ENCODE measurements around the gene METTL21C.

Gene METTL21C

DNA sequence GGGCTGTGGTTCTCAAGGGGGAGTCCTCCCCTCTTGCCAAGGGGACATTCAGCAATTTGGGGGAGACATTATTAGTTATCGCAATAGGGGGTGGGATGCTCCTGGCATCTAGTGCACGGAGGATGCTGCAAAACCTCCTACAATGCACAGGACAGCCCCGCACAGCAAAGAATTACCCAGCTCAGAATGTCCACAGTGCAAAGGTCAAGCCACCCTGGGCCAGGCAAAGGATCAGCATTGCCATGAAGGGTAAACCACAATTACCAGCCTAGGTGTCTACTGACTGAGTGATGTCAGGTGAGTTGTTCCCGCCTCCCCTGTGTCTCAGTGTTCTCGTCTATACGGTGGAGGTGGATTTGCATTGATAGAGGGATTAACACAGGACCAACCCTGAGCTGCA, 2.4 kb upstream of the METTL21C start:
- FAIRE-seq, result no peak

- FAIRE-seq, result no peak
These were observed 1.6 kb upstream of the METTL21C start for GRCh38 chr13:102696465-102696864.

DNA sequence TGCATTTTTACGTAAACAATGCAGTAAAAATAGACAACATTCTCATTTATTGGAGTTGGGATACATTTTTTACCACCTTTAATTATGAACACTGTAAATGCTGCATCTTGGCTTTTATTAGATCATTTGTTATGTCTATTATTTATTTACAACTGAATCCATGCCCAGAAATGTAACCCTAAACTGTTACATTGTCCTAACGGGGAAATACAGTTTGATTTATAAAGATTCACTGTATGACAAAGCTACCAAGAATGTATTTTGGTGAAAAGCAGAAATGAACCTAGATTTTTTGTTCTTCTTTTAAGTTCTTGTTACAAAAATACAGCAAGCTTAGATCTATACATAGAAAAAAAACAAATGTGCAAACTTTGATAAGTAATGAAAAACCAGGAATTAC, 1.1 kb downstream of the METTL21C start:
- FAIRE-seq, result no peak

GRCh38 chr13:102693250-102693649, 1.6 kb downstream of the METTL21C start:
- FAIRE-seq, result no peak

DNA sequence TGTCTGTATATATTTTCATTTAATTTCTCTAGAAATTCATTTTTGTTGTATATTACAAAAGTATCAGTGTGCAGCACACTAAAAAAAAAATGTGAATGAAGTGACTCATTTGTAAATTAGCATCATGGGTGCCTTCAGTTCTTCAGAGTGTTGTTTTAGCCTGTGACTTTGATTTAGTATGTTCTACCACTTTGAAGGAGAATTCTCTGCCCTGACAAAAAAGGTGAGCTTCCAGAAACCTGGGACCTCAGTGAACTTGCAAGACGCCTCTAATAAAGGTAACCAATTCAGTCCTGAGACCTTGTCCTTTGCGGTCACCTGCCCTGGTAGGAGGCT, 2.4 kb downstream of the METTL21C start:
- FAIRE-seq, result no peak

GRCh38 chr13:102690883-102691282, 4.0 kb downstream of the METTL21C start:
- FAIRE-seq, result no peak

GRCh38 chr13:102688306-102688973, 6.4 kb downstream of the METTL21C start:
- no peak for FAIRE-seq

- FAIRE-seq, result no peak
These were observed 7.3 kb downstream of the METTL21C start for GRCh38 chr13:102687520-102687919.

GRCh38 chr13:102686024-102686423, 8.8 kb downstream of the METTL21C start:
- no peak for FAIRE-seq

- no peak for FAIRE-seq
These were observed 11.2 kb downstream of the METTL21C start for GRCh38 chr13:102683637-102684036.

GRCh38 chr13:102682727-102683126, 12.1 kb downstream of the METTL21C start:
- no peak for FAIRE-seq

GRCh38 chr13:102682211-102682610, 12.6 kb downstream of the METTL21C start:
- no peak for FAIRE-seq

- FAIRE-seq, result no peak
These were observed 13.8 kb downstream of the METTL21C start for GRCh38 chr13:102680842-102681740.

DNA sequence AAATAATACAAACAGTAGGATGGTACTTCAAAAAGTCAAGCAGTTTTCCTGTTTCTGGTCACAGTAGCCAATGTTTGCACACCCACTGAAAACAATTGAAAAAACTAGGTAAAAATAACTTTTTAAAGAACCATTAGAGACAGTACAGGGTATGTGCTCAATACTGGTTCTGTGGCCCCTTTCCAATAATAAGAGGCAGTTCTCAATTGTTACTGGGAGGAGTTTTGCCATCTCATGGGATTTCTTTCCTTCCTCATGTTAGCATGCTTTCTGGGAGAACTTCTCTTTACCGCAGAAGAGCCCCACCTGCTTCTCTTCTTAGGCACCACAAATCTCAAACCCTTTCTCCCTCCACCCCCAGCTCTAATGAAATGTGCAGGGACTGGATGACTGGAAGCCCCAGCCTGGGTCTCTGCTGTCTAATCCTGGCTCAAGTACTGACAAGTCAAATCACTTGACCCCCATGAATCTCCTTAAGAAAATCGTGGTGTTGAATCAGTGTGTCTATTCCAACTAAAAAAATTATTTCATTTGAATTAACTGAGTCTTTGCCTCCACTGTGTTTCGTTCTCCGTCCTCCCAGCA, 14.6 kb downstream of the METTL21C start:
- FAIRE-seq, result no peak

DNA sequence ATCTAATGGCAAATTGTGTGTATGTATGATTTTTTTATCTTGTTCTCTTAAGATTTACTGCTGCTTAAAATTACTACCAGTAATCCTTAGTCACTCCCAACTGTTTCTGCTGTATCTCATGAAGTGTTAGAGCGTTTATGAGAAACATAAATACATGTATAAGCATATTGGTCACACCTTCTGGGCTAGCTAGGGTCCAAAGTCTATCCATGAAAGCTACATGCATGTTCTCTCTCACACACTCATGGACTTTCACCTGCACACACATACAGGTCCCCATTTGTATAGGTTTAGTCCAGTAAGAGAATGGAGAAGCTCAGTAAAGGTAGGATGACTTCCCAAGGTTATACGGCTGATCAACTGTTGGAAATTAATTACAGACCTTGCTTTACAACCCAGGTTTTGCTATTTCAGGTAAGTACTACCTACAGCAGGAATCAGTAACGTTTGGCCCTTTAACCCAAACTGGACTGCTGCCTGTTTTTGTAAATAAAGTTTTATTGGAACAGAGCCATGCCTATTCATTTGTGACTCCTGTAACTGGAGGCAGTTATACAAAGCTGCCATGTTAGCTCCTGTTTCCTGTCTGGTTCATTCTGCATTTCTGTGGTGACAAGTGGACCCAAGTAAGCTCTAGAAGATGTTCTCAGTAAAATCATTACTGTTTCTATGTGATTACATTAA, 15.3 kb downstream of the METTL21C start:
- FAIRE-seq, result no peak

- FAIRE-seq, result no peak
These were observed 16.3 kb downstream of the METTL21C start for GRCh38 chr13:102678339-102679107.

- FAIRE-seq, result no peak
These were observed 17.7 kb downstream of the METTL21C start for GRCh38 chr13:102677122-102677521.

GRCh38 chr13:102675115-102675514, 19.7 kb downstream of the METTL21C start:
- FAIRE-seq, result no peak

- no peak for FAIRE-seq
These were observed 24.7 kb downstream of the METTL21C start for GRCh38 chr13:102670130-102670529.

GRCh38 chr13:102667911-102668310, 26.9 kb downstream of the METTL21C start:
- no peak for FAIRE-seq

DNA sequence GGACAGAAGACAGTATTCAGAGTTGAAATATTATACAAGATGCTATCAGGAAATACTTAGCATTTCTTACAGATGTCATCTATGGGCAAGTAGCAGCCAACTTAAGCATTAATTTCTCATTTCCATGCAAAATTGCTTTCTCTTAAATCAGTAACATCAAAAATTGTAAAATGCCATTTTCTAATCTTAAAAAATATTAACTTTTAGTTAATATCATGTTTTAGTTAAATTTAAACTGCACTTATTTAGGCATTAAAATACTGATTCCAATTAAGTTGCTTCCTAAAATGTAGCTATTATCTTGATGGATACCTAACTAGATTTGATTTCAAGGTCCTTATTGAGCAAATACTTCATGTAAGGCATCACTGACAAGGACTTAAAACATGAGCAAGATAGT, 27.8 kb downstream of the METTL21C start:
- no peak for FAIRE-seq

- FAIRE-seq, result no peak
These were observed 35.6 kb downstream of the METTL21C start for GRCh38 chr13:102659168-102659713.
